ENCODE data around the gene HACD2.

The HACD2 gene

GRCh38 chr3:123444023-123444422 lies 140.8 kb downstream of the HACD2 start:
- DNase-seq, result no peak

DNA sequence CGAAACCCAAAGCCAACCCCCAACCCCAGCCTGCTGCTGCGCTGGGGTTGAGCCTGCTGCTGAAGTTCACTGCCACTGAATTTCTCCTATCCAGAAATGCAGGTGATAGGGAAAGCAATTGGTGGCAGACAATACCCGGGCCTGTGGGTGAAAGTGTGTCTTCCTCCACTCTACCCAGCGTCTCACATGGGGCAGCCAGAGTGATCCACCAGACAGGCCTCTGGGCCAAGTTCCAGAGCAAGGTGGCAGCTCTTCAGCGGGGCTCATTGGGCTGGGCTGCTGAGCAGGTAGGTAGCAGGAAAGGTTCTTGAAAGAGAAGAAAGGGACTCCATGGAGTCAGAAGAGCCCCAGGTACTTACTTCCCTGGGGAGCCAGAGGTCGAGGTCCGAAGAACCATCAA lies 141.9 kb downstream of the HACD2 start:
- no peak for DNase-seq

- DNase-seq, result no peak
Measured at GRCh38 chr3:123442125-123442524, 142.7 kb downstream of the HACD2 start.
